KMS-11 (cell line): Measurements from ENCODE around the gene RBMY1J.
"Not testable (repeated sequence)": the region's sequence is repeated elsewhere in the genome, so short reads cannot be mapped to it uniquely, and the experiment has no call there.

ENCODE experiments used
- H2AFZ ChIP-seq: fragments of 200-600 bp; sonication (generic); 2 replicates; pipeline ENCODE4 v1.6.1; 2016; ENCODE audit warnings: antibody characterized with exemption, mixed run types, low read depth
- H3K27ac ChIP-seq: fragments of 200-600 bp; sonication (generic); 2 replicates; pipeline ENCODE4 v1.6.1; 2016; ENCODE audit warnings: mild to moderate bottlenecking, mixed run types
- H3K27me3 ChIP-seq: fragments of 200-600 bp; sonication (generic); 2 replicates; pipeline ENCODE4 v1.6.1; 2017; ENCODE audit warnings: mild to moderate bottlenecking, low read depth, mixed run types, moderate library complexity; ENCODE audit not compliant: insufficient read depth
- H3K36me3 ChIP-seq: fragments of 200-600 bp; sonication (generic); 2 replicates; pipeline ENCODE4 v1.6.1; 2017; ENCODE audit warnings: mild to moderate bottlenecking, mixed run types; ENCODE audit not compliant: insufficient read depth
- H3K4me1 ChIP-seq: fragments of 200-600 bp; sonication (generic); 2 replicates; pipeline ENCODE4 v1.6.1; 2016; ENCODE audit warnings: mild to moderate bottlenecking, low read depth, mixed run types; ENCODE audit not compliant: poor library complexity, severe bottlenecking
- H3K4me2 ChIP-seq: fragments of 200-600 bp; sonication (generic); 2 replicates; pipeline ENCODE4 v1.7.0; 2016; ENCODE audit warnings: mild to moderate bottlenecking, mixed run types
- H3K4me3 ChIP-seq: fragments of 200-600 bp; sonication (generic); IDR thresholded peaks from 2 replicates; pipeline ENCODE4 v1.6.1; 2017; ENCODE audit warnings: low read depth, low read length, mixed read lengths; ENCODE audit not compliant: insufficient read depth
- H3K79me2 ChIP-seq: fragments of 200-600 bp; sonication (generic); 2 replicates; pipeline ENCODE4 v1.6.1; 2016; ENCODE audit warnings: low read depth, mixed run types; ENCODE audit not compliant: insufficient read depth
- H3K9ac ChIP-seq: fragments of 200-600 bp; sonication (generic); 2 replicates; pipeline ENCODE4 v1.6.1; 2016; ENCODE audit warnings: mild to moderate bottlenecking, mixed run types
- H4K20me1 ChIP-seq: fragments of 200-600 bp; sonication (generic); 2 replicates; pipeline ENCODE4 v1.6.1; 2016; ENCODE audit warnings: mild to moderate bottlenecking, mixed run types; ENCODE audit not compliant: insufficient read depth
- CTCF ChIP-seq: fragments of 200-600 bp; sonication (generic); conservative IDR thresholded peaks from 2 replicates; pipeline ENCODE4 v1.6.1; 2017; ENCODE audit warnings: low read depth, mild to moderate bottlenecking, antibody characterized with exemption, low read length, moderate library complexity, mixed read lengths

RBMY1J gene

DNA sequence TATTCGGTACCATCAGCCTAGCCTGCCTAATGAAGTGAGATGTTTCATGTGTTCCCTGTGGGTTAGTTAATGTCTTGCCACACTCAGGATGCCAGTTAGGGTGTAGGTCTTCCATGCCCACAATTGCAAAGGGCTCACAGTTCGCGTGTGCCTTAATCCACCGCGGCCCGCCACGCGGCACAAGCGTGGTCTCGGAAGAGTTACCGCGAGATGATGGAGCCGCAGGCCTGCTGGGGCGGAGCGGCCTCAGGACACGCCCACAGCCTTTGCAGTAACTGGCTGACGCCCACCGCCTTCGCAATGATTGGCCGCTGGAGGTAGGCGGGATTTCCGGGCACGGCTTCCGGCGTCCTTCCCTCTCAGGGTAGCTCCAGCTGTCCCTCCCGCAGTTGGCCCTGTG is at the start of gene RBMY1J:
RBMY1J (plus strand) TSS at position 301 of the 400 bp plus-strand sequence. CDS start 2,038 bp downstream, outside the sequence.
- H3K27ac ChIP-seq, H3K27me3 ChIP-seq, H3K36me3 ChIP-seq, H3K4me2 ChIP-seq, H4K20me1 ChIP-seq, H3K9ac ChIP-seq, H3K4me3 ChIP-seq, H3K4me1 ChIP-seq, H3K79me2 ChIP-seq, H2AFZ ChIP-seq: not testable (repeated sequence)

DNA sequence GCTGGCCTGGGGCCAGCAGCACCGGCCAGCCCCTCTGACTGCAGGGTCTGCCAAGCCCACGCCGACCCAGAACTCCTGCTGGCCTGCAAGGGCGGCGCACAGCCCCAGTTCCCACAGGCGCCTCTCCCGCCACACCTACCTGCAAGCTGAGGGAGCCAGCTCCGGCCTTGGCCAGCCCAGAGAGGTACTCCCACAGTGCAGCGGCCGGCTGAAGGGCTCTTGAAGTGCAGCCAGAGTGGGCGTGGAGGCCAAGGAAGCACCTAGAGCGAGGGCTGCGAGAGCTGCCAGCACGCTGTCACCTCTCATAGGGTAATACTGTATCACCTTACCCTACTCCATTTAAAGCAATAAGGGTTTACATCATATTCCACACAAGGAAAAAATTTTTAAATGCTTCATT is 35.8 kb upstream of the RBMY1J start:
- no peak for TF ChIP-seq CTCF
- Histone ChIP-seq H3K4me2 (no peak overlapping the region), H2AFZ (no peak overlapping the region), H3K79me2 (no peaks in the 10 kb centered on the region), H4K20me1 (no peaks in the 10 kb centered on the region), H3K27me3 (no peaks in the 10 kb centered on the region), H3K9ac (no peak overlapping the region), H3K27ac (no peak overlapping the region), H3K4me1 (no peaks in the 10 kb centered on the region), H3K4me3 (no peak overlapping the region), H3K36me3 (no peaks in the 10 kb centered on the region)

DNA sequence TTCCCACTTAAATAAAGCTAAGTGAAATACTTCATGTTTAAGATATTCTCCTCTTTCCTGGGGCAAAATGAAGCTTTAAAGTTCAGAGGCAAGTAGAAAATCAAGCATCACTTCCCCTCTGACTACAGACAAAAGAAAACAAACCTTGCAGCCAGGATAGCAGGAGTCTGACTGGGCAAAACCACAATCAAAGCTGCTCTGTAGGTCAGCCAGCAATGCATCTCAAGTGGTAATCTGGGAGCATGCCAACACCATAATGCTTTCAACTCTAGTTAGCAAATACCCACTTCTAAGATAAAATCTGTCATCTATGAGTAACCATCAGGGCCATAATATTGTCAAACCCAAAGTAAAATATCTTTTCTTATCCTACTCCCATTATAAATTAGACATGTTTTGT is 32.6 kb upstream of the RBMY1J start:
- Histone ChIP-seq H3K27ac (no peak overlapping the region), H3K79me2 (no peaks in the 10 kb centered on the region), H3K9ac (no peak overlapping the region), H3K36me3 (no peaks in the 10 kb centered on the region), H4K20me1 (no peaks in the 10 kb centered on the region), H3K27me3 (no peaks in the 10 kb centered on the region), H3K4me2 (no peak overlapping the region), H3K4me1 (no peaks in the 10 kb centered on the region), H2AFZ (no peak overlapping the region), H3K4me3 (no peak overlapping the region)
- TF ChIP-seq CTCF = no peak

DNA sequence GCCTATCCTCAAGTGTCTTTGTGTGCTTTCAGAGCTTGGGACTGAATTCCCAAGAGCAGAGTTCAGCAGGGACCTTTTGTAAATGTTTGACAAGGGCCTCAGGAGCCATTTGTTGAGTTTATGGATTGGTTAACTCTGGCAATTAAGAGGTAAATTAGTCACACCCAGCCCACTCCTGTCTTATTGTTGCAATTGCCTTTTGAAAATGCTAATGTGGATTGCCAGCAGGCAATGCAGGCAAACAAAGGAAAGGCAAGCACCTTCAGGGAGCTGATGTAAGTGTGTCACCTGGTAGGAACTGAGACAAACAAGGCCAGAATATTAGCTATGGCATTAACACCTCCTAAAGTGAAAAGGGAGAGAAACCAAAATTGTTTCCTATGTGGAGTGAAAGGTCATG is 29.7 kb upstream of the RBMY1J start:
- no peaks in the 10 kb centered on the region for H3K79me2 ChIP-seq
- no peak overlapping the region for H3K27ac ChIP-seq
- no peaks in the 10 kb centered on the region for H3K36me3 ChIP-seq
- H2AFZ ChIP-seq = no peak overlapping the region
- no peaks in the 10 kb centered on the region for H3K4me1 ChIP-seq
- H3K27me3 ChIP-seq = no peaks in the 10 kb centered on the region
- TF ChIP-seq CTCF = no peak
- no peak overlapping the region for H3K4me3 ChIP-seq
- no peak overlapping the region for H3K9ac ChIP-seq
- no peaks in the 10 kb centered on the region for H4K20me1 ChIP-seq
- no peak overlapping the region for H3K4me2 ChIP-seq

- H3K9ac ChIP-seq, H3K4me1 ChIP-seq, H3K27me3 ChIP-seq, H4K20me1 ChIP-seq, H3K27ac ChIP-seq, H3K4me2 ChIP-seq, H3K4me3 ChIP-seq, H3K36me3 ChIP-seq, H3K79me2 ChIP-seq, H2AFZ ChIP-seq: not testable (repeated sequence)
These were observed 41.6 kb downstream of the RBMY1J start for GRCh38 chrY:22444718-22445396.

DNA sequence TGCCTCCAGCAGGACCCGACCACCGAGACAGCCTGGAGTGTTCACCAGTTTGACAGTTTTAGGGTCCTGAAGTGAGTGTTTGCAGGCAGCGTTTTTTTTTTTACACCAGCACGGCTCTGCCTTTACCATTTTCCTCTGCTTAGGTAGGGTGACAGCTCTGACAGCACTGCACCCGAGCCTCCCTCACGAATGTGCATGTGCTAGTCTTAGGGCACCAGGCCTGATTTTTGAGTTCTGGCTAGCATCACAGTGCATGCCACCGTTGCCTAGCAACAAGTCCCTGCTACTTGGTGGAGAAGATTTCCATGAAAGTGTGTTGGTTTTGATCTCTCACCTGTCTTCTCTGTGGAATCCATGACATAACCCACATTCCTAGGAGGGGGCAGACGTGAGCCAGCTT is 52.3 kb downstream of the RBMY1J start:
- not testable (repeated sequence) for H4K20me1 ChIP-seq, H3K4me1 ChIP-seq, H3K4me3 ChIP-seq, H3K36me3 ChIP-seq, H2AFZ ChIP-seq, H3K79me2 ChIP-seq, H3K4me2 ChIP-seq, H3K9ac ChIP-seq, H3K27me3 ChIP-seq, H3K27ac ChIP-seq

DNA sequence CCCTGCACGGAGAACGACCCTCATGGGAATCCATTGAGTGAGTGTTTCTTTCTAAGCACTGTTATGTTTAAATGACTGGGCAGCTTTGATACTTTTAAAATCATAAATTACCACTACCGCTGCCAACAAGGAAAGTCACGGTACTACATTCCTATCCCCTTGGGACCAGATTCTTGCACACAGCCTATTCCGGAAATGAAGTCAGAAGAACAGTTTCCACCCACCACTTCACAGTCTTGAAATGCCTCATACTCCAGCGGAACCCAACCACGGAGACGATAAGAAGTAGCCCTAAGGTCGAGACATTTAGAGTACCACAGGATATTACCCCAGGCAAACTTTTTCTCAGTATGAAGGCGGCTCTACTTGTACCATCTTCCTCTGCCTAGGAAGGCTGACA is 58.8 kb downstream of the RBMY1J start:
- H3K36me3 ChIP-seq, H3K27me3 ChIP-seq, H3K4me3 ChIP-seq, H4K20me1 ChIP-seq, H3K4me1 ChIP-seq, H2AFZ ChIP-seq, H3K79me2 ChIP-seq, H3K4me2 ChIP-seq, H3K27ac ChIP-seq, H3K9ac ChIP-seq: not testable (repeated sequence)
